RWPE1 (cell line): ENCODE data around the gene CNOT6.
"Not testable (repeated sequence)": the region's sequence is repeated elsewhere in the genome, so short reads cannot be mapped to it uniquely, and the experiment has no call there.

Experiments
- CTCF ChIA-PET: fragments of 350-600 bp; sonication (Branson Sonifier 250); formaldehyde crosslinking; extraction: SDS; loops from one replicate; lab custom pipeline; 2021; lab: Yijun Ruan, JAX
- POLR2A ChIA-PET: fragments of 400-600 bp; formaldehyde crosslinking; extraction: SDS; loops from one replicate; lab custom pipeline; 2020; ENCODE audit warnings: antibody characterized with exemption; ENCODE audit not compliant: low non-redundant PET; lab: Yijun Ruan, JAX
- DNase-seq: peaks from one replicate; pipeline ENCODE4 v3.0.0; 2012; ENCODE audit warnings: low spot score
- H3K27ac ChIP-seq: fragments of 450-650 bp; 2 replicates; pipeline ENCODE4 v1.5.1; 2017
- CTCF ChIP-seq: fragments of 450-650 bp; conservative IDR thresholded peaks from 2 replicates; pipeline ENCODE4 v1.5.1; 2017; ENCODE audit warnings: low read depth, mild to moderate bottlenecking

CNOT6 gene

GRCh38 chr5:180515294-180515693, 21.1 kb downstream of the CNOT6 start:
- CTCF ChIA-PET: interaction anchor here (0.6 kb wide), 1 partner anchor 38 kb away, joined by 3 read pairs; no protein-coding TSS in a partner anchor
- TF ChIP-seq CTCF: no peak
- no peak for DNase-seq
- no peak overlapping the region for H3K27ac ChIP-seq
- POLR2A ChIA-PET: no interaction called here

DNA sequence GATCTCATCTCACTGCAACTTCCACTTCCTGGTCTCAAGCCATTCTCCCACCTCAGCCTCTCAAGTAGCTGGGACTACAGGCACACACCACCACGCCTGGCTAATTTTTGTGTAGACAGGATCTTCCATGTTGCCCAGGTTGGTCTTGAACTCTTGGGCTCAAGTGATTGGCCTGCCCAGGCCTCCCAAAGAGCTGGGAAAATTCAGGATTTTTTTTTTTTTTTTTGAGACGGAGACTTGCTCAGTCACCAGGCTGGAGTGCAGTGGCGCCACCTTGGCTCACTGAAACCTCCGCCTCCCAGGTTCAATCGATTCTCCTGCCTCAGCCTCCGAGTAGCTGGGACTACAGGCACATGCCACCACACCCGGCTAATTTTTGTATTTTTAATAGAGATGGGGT, 21.8 kb downstream of the CNOT6 start:
- H3K27ac ChIP-seq, DNase-seq, POLR2A ChIA-PET: not testable (repeated sequence)
- CTCF ChIA-PET: interaction anchor here (0.6 to 0.8 kb wide), 2 partner anchors 10 to 38 kb away, joined by 3 to 6 read pairs; no protein-coding TSS in a partner anchor

DNA sequence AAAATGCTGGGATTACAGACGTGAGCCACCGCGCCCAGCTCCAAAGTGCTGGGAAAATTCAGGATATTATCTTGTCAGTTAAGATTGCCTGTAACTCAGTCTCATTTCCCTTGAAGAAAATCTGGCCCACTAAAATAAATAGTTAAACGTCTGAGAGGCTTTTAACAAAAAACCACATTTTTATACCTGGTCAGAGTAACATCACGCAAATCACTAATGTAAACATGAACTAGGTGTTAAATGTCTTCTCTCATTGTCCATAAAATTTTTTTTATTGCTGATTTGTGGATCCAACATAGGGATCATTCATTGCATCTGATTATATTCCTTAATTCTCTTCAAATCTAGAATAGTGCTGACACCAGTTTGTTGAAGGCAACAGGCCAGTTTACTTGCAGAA, 22.3 kb downstream of the CNOT6 start:
- no peak for DNase-seq
- ChIA-PET CTCF (interaction anchor here (0.6 to 0.8 kb wide), 2 partner anchors 9 to 46 kb away, joined by 4 to 6 read pairs; no protein-coding TSS in a partner anchor), POLR2A (no interaction called here)
- TF ChIP-seq CTCF: no peak
- no peak overlapping the region for H3K27ac ChIP-seq

- no peak for TF ChIP-seq CTCF
- ChIA-PET CTCF (interaction anchor here (0.6 kb wide), 1 partner anchor 23 kb away, joined by 3 read pairs; no protein-coding TSS in a partner anchor), POLR2A (no interaction called here)
- no peak overlapping the region for H3K27ac ChIP-seq
- DNase-seq: no peak
These were observed 24.9 kb downstream of the CNOT6 start for GRCh38 chr5:180519098-180519497.

- POLR2A ChIA-PET: no interaction called here
- TF ChIP-seq CTCF: no peak
- CTCF ChIA-PET: interaction anchor here (0.5 to 1.4 kb wide), 2 partner anchors 11 to 490 kb away, joined by 3 to 6 read pairs; no protein-coding TSS in a partner anchor
- DNase-seq: peak; percentile 46
- H3K27ac ChIP-seq: peak overlapping the region; percentile 70
These were observed 26.9 kb downstream of the CNOT6 start for GRCh38 chr5:180521101-180521500.

DNA sequence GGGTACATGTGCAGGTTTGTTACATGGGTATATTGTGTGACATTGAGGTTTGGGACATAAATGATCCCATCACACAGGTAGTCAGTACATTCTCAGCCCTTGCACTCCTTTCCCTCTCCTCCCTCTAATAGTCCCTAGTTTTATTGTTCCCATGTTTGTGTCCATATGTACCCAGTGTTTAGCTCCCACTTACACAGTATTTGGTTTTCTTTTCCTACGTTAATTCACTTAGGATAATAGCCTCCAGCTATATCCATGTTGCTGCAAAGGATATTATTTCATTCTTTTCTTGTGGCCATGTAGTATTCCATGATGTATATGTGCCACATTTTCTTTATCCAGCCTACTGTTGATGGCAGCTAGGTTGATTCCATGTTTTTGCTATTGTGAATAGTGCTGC, 27.4 kb downstream of the CNOT6 start:
- no peak overlapping the region for H3K27ac ChIP-seq
- ChIA-PET CTCF (interaction anchor here (0.5 kb wide), 1 partner anchor 491 kb away, joined by 3 read pairs; no protein-coding TSS in a partner anchor), POLR2A (no interaction called here)
- DNase-seq: no peak
- TF ChIP-seq CTCF: no peak

GRCh38 chr5:180522330-180522729, 28.2 kb downstream of the CNOT6 start:
- no peak for TF ChIP-seq CTCF
- CTCF ChIA-PET: interaction anchor here (0.6 to 0.7 kb wide), 2 partner anchors 25 to 1199 kb away, joined by 4 read pairs; no protein-coding TSS in a partner anchor
- POLR2A ChIA-PET: no interaction called here
- no peak overlapping the region for H3K27ac ChIP-seq
- no peak for DNase-seq
